ENCODE measurements around the gene NTS. TPM values are rescaled to one million over a fixed set of nuclear protein-coding genes. Genes with fewer than 3 reads are reported as not detected.

The NTS gene
- total RNA-seq, 1 donor from 2014 or later: 2.3 TPM

DNA sequence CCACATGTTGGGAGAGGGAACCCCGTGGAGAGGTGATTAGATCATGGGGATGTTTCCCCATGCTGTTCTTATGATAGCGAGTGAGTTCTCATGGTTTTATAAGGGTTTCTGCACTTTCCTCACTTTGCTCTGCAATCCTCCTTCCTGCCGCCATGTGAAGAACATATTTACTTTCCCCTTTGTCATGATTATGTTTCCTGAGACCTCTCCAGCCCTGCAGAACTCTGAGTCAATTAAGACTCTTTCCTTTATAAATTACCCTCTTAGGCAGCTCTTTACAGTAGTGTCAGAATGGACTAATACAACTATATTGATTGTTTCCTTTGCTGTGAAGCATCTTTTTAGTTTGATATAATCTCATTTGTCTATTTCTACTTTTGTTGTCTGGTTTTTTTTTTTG, 24.8 kb upstream of the NTS start:
- H3K4me3 ChIP-seq: no peak overlapping the region
- DNase-seq (no peak), ATAC-seq (no peak)
- H3K9me3 ChIP-seq: no peaks in the 10 kb centered on the region
- no peak overlapping the region for H3K27ac ChIP-seq
- H3K4me1 ChIP-seq: no peaks in the 10 kb centered on the region
- TF ChIP-seq, protein P1, sequence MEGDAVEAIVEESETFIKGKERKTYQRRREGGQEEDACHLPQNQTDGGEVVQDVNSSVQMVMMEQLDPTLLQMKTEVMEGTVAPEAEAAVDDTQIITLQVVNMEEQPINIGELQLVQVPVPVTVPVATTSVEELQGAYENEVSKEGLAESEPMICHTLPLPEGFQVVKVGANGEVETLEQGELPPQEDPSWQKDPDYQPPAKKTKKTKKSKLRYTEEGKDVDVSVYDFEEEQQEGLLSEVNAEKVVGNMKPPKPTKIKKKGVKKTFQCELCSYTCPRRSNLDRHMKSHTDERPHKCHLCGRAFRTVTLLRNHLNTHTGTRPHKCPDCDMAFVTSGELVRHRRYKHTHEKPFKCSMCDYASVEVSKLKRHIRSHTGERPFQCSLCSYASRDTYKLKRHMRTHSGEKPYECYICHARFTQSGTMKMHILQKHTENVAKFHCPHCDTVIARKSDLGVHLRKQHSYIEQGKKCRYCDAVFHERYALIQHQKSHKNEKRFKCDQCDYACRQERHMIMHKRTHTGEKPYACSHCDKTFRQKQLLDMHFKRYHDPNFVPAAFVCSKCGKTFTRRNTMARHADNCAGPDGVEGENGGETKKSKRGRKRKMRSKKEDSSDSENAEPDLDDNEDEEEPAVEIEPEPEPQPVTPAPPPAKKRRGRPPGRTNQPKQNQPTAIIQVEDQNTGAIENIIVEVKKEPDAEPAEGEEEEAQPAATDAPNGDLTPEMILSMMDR (IDR thresholded peaks at IDR 0.05): no peak
- H3K27me3 ChIP-seq (ENCODE audit: low read depth): no peaks in the 10 kb centered on the region
- no peaks in the 10 kb centered on the region for H3K36me3 ChIP-seq
- intact Hi-C loops (cut with DNase I): no loop called here

DNA sequence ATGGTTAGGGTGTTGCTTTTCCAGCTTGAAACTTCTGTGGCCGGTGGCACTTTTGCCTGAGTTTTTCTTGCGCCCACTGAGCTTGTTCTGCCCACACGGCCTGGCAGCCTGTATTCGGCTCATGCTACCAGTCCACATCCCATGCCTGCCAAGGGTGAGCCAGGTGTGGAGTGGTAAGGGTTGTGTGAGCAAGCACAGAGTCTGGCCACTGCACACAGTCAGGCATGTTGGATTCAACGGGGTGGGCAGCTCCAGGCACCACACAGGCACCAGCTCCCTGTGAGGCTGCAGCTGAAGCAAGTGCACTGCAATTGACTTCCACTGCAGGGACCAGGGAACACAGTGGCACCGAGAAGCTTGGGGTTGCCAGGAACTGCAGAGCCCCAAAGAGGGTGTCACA, 18.8 kb upstream of the NTS start:
- ATAC-seq: no peak
- Histone ChIP-seq H3K4me3 (no peak overlapping the region), H3K27me3 (ENCODE audit: low read depth) (no peaks in the 10 kb centered on the region), H3K9me3 (no peaks in the 10 kb centered on the region), H3K27ac (no peak overlapping the region), H3K36me3 (no peaks in the 10 kb centered on the region), H3K4me1 (no peaks in the 10 kb centered on the region)
- TF ChIP-seq, protein P1 (IDR thresholded peaks at IDR 0.05): no peak
- intact Hi-C loops (cut with DNase I): no loop called here
- DNase-seq: no peak

- H3K4me1 ChIP-seq: no peaks in the 10 kb centered on the region
- no peak overlapping the region for H3K4me3 ChIP-seq
- intact Hi-C loops (cut with DNase I): no loop called here
- ATAC-seq: no peak
- H3K36me3 ChIP-seq: no peaks in the 10 kb centered on the region
- H3K27me3 ChIP-seq (ENCODE audit: low read depth): no peaks in the 10 kb centered on the region
- DNase-seq: no peak
- H3K27ac ChIP-seq: no peak overlapping the region
- TF ChIP-seq, protein P1 (IDR thresholded peaks at IDR 0.05): no peak
- H3K9me3 ChIP-seq: no peaks in the 10 kb centered on the region
Measured at GRCh38 chr12:85856966-85857365, 17.1 kb upstream of the NTS start.

GRCh38 chr12:85865890-85866289, 8.2 kb upstream of the NTS start:
- ATAC-seq (no peak), DNase-seq (no peak)
- Histone ChIP-seq H3K4me3 (no peak overlapping the region), H3K36me3 (no peaks in the 10 kb centered on the region), H3K9me3 (no peaks in the 10 kb centered on the region), H3K27ac (no peak overlapping the region), H3K4me1 (peaks cover 8% of the 10 kb centered on the region), H3K27me3 (ENCODE audit: low read depth) (no peaks in the 10 kb centered on the region)
- TF ChIP-seq, protein P1 (IDR thresholded peaks at IDR 0.05): no peak
- intact Hi-C loops (cut with DNase I): loop anchor here (5.0 kb wide), 1 partner anchor 289 kb away; no protein-coding TSS in a partner anchor

DNA sequence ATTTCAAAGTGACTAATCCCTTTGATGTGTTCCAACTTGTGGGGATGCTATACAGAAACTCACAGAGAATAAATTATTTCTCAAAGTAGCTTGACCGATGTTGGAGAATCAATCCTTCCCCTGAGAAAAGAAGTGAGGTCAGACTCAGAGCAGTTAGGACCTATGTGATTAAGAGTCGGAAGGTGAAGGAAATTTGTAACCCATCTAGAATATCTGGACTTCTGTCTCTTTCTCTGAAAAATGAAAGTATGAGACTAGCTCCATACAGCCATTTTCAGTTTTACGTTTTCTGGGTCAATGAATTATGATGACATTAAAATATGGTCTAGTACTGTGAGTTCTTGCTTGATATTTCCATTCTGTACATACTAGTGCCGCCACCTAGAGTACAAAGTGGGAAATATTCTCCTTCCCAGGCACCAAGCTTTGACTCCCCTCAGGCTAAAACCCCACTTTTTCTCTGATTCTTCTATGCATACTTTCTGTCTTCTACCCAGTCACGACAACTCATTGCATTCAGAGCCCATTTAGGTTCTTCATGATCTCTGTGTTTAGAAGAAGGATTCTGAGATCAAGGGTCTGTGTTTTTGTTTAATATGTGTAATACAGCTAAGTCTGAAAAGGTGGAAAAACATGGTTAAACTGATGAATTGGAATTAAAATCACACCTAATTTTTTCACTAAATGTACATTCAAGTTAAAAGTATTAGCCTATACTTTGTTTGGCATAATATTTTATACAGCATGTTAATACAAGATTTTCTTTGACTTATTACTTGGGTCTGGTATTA, 6.9 kb upstream of the NTS start:
- intact Hi-C loops (cut with DNase I): loop anchor here (5.0 kb wide), 1 partner anchor 290 kb away; no protein-coding TSS in a partner anchor
- DNase-seq: no peak
- TF ChIP-seq, protein P1 (IDR thresholded peaks at IDR 0.05): peak; percentile 73
- peaks cover 8% of the 10 kb centered on the region for H3K4me1 ChIP-seq
- no peaks in the 10 kb centered on the region for H3K36me3 ChIP-seq
- no peaks in the 10 kb centered on the region for H3K9me3 ChIP-seq
- peak; percentile 83 to 88 for ATAC-seq
- no peaks in the 10 kb centered on the region for H3K27me3 ChIP-seq (ENCODE audit: low read depth)
- H3K27ac ChIP-seq: no peak overlapping the region
- peak overlapping the region; percentile 15 for H3K4me3 ChIP-seq

Data from lower lobe of right lung (tissue), 2 donors.